Peyer's patch (tissue), 4 donors: ENCODE results near the gene TMOD2. TPM values are rescaled to one million over a fixed set of nuclear protein-coding genes. Genes with fewer than 3 reads are reported as not detected.

ENCODE experiments used
- DNase-seq, 3 donors: peaks; one replicate each; pipeline ENCODE4 v3.0.0-alpha.2; 2017 to 2019
- H3K27ac ChIP-seq, 4 donors: fragments of 200-600 bp; sonication (generic); one replicate each; pipeline ENCODE4 v1.5.1; 2016 to 2019
- H3K27me3 ChIP-seq, 2 donors: fragments of 200-600 bp; sonication (generic); one replicate each; pipeline ENCODE4 v1.5.1; 2019
- H3K36me3 ChIP-seq, 3 donors: fragments of 200-600 bp; sonication (generic); one replicate each; pipeline ENCODE4 v1.5.1; 2016 to 2019
- H3K4me1 ChIP-seq, 4 donors: fragments of 200-600 bp; sonication (generic); one replicate each; pipeline ENCODE4 v1.5.1; 2016 to 2019
- H3K4me3 ChIP-seq, 4 donors: fragments of 200-600 bp; sonication (generic); 1 replicate in 3 of 4; 2 replicates in 1 of 4; pipeline ENCODE4 v1.5.1; 2016 to 2019; ENCODE audit warnings: mild to moderate bottlenecking in 1 of 4
- H3K9me3 ChIP-seq, 4 donors: fragments of 200-600 bp; sonication (generic); one replicate each; pipeline ENCODE4 v1.5.1; 2016 to 2019; ENCODE audit warnings: mild to moderate bottlenecking in 1 of 4
- CTCF ChIP-seq, 6 experiments: fragments of 450-650 bp in 4 of 6; fragments of 200-600 bp in 2 of 6; sonication (generic) in 1 of 6; IDR thresholded peaks; one replicate each; pipeline ENCODE4 v1.5.1; 2017 to 2019; ENCODE audit warnings: antibody characterized with exemption in 6 of 6, mild to moderate bottlenecking in 3 of 6, moderate library complexity in 1 of 6
- POLR2A ChIP-seq, 2 donors: fragments of 450-650 bp; IDR thresholded peaks; one replicate each; pipeline ENCODE4 v1.5.1; 2017; ENCODE audit warnings: antibody characterized with exemption in 2 of 2, mild to moderate bottlenecking in 2 of 2, moderate library complexity in 2 of 2
- small RNA-seq, 2 donors: library from RNA; depleted of rRNA; stranded (forward); fragments of <200 nt; gene quantifications; one replicate each; pipeline ENCODE3, GENCODE V24; 2016
- total RNA-seq, 4 donors: library from RNA; depleted of rRNA; stranded (reverse); fragments of >200 nt; gene quantifications; one replicate each; pipeline ENCODE4 v1.1.0, GENCODE V29; 2016

Gene TMOD2
- total RNA-seq, 4 donors from 2014 or later: 4.0 to 25.6 (median 6.6) TPM

- H3K9me3 ChIP-seq: no peaks in the 10 kb centered on the region
- H3K27me3 ChIP-seq: no peaks in the 10 kb centered on the region
- no peak overlapping the region for H3K27ac ChIP-seq
- no peak for TF ChIP-seq POLR2A (IDR thresholded peaks at IDR 0.05)
- no peak overlapping the region for H3K4me3 ChIP-seq
- no peaks in the 10 kb centered on the region for H3K36me3 ChIP-seq
- peaks cover 0 to 6% (median 0%) of the 10 kb centered on the region in 4 donors for H3K4me1 ChIP-seq
- no peak for DNase-seq
These were observed 105.5 kb downstream of the TMOD2 start for GRCh38 chr15:51856714-51857380.

GRCh38 chr15:51861557-51862359 is 110.4 kb downstream of the TMOD2 start:
- TF ChIP-seq POLR2A (IDR thresholded peaks at IDR 0.05) (no peak), CTCF (IDR thresholded peaks at IDR 0.05) (no peak)
- peak in 2 of 3 donors; percentile 22 to 69 for DNase-seq
- H3K9me3 ChIP-seq: no peaks in the 10 kb centered on the region
- H3K4me1 ChIP-seq: no peaks in the 10 kb centered on the region
- H3K27me3 ChIP-seq: no peaks in the 10 kb centered on the region
- H3K36me3 ChIP-seq: peaks cover 0 to 34% (median 0%) of the 10 kb centered on the region in 3 donors
- H3K27ac ChIP-seq: no peak overlapping the region
- no peak overlapping the region for H3K4me3 ChIP-seq

- no peak overlapping the region for H3K4me3 ChIP-seq
- H3K36me3 ChIP-seq: peaks cover 0 to 41% (median 0%) of the 10 kb centered on the region in 3 donors
- no peak overlapping the region for H3K27ac ChIP-seq
- DNase-seq: no peak
- TF ChIP-seq POLR2A (IDR thresholded peaks at IDR 0.05): no peak
- TF ChIP-seq CTCF (IDR thresholded peaks at IDR 0.05): no peak
- no peaks in the 10 kb centered on the region for H3K9me3 ChIP-seq
- peaks cover 0 to 1% (median 0%) of the 10 kb centered on the region in 4 donors for H3K4me1 ChIP-seq
- no peaks in the 10 kb centered on the region for H3K27me3 ChIP-seq
These were observed 111.7 kb downstream of the TMOD2 start for GRCh38 chr15:51863131-51863530.

- TF ChIP-seq POLR2A (IDR thresholded peaks at IDR 0.05) (no peak), CTCF (IDR thresholded peaks at IDR 0.05) (no peak)
- Histone ChIP-seq H3K27ac (no peak overlapping the region), H3K4me3 (no peak overlapping the region), H3K27me3 (no peaks in the 10 kb centered on the region), H3K4me1 (peaks cover 0 to 7% (median 0%) of the 10 kb centered on the region in 4 donors), H3K36me3 (peaks cover 0 to 41% (median 0%) of the 10 kb centered on the region in 3 donors), H3K9me3 (no peaks in the 10 kb centered on the region)
- DNase-seq: no peak
These were observed 113.1 kb downstream of the TMOD2 start for GRCh38 chr15:51864408-51865056.

DNA sequence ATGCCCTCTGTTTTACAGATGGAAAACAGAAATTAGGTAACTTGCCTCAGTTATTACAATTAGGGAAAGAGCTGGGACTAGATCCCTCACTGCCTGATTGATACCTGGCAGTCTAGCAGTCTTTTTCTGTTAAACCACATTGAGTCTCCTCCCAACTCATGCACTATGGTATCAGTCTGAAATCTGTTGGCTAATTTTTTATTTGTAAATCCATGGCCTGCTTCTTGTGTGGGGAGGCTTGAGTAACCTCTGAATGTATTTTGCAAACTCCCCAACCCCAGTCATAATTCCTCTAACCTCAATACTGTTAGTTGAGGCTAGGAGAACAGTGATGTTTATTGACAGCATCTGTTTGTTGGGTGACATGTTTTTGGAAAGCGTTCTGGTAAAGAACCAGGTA is 113.9 kb downstream of the TMOD2 start:
- peaks cover 0 to 47% (median 0%) of the 10 kb centered on the region in 3 donors for H3K36me3 ChIP-seq
- H3K27me3 ChIP-seq: no peaks in the 10 kb centered on the region
- no peaks in the 10 kb centered on the region for H3K9me3 ChIP-seq
- DNase-seq: no peak
- H3K4me3 ChIP-seq: no peak overlapping the region
- no peak overlapping the region for H3K27ac ChIP-seq
- H3K4me1 ChIP-seq: peaks cover 0 to 7% (median 0%) of the 10 kb centered on the region in 4 donors
- no peak for TF ChIP-seq POLR2A (IDR thresholded peaks at IDR 0.05)
- TF ChIP-seq CTCF (IDR thresholded peaks at IDR 0.05): no peak

Small RNAs within 50 kb of the gene (small RNA-seq; reads per million reads assigned to genes)
- gene AC090971.5: 0 reads per million in 2 donors
- gene RF00017: 0 reads per million in 2 donors

Other genes starting within 250 kb of the TMOD2 start
- gene DMXL2, start 128.8 kb upstream of the TMOD2 start, total RNA-seq: 10 to 100 TPM; 34.7 to 81.2 (median 69.3) TPM
- 1 to 10 TPM in 2 of 4 donors, under 1 TPM in 2; 0.40 to 1.7 (median 0.95) TPM for gene SCG3, start 70.1 kb upstream of the TMOD2 start, total RNA-seq
- 10 to 100 TPM; 12.7 to 26.4 (median 16.0) TPM for gene LYSMD2, start 13.9 kb upstream of the TMOD2 start, total RNA-seq
- 10 to 100 TPM; 39.3 to 51.8 (median 42.0) TPM for gene TMOD3, start 78.1 kb downstream of the TMOD2 start, total RNA-seq
- gene LEO1, start 220.2 kb downstream of the TMOD2 start, total RNA-seq: 10 to 100 TPM; 23.9 to 53.6 (median 27.3) TPM